ENCODE data around the gene C14orf180.

C14orf180 gene

DNA sequence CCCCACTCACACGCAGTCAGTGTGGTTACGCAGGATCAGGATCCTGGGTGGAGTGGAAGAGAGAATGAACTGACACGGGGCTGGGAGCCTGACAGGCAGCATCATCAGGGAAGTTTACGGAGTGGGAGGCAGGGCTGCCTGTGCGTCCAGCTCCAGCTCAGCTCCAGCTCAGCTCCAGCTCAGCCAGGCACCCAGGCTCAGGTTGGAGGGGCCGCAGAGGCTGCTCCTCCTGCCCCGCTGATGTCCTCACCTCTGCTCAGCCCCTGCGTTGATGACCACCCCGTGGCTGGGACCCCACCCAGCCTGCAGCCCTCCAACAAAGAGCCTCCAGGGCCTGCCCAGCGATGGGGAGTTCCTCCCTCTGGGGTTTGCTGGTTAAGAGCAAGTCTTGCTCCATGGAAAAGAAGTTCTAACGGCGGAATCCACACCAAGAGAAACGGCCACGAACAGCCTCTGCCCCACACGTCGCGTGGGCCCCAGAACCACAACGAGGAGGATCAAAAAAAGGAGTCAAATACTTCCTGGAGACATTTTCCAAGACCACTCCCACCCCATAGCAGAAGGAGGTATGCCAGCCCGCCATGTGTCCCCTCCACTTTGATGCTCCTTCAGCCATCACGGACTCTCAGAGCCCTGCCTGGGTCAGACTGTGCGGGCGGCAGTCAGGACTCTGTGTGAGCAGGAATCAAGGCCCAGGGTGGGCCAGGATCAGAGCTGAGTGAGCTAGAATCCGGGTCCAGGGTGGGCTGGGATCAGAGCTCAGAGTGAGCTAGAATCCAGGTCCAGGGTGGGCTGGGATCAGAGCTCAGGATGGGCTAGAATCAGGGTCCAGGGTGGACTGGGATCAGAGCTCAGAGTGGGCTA is 17.7 kb upstream of the C14orf180 start:
- no peak for DNase-seq

DNA sequence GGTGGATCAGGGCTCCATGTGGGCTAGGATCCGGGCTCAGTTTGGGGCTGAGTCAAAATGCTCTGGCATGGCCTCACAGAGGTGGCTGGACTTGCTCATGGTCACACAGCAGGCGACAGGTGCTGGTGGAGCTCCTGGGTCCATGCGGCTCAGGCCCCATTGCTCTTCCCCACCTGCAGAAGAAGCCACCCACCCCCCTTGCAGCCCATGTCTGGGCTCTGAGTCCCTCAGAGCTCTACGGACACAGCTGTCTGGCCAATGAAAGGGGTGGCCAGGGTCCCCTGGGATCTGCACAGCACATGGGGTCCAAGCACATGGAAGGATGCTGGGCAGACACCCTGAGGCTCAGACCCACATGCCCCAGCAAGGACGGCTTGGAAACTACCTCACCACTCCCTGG is 17.0 kb upstream of the C14orf180 start:
- no peak for DNase-seq

DNA sequence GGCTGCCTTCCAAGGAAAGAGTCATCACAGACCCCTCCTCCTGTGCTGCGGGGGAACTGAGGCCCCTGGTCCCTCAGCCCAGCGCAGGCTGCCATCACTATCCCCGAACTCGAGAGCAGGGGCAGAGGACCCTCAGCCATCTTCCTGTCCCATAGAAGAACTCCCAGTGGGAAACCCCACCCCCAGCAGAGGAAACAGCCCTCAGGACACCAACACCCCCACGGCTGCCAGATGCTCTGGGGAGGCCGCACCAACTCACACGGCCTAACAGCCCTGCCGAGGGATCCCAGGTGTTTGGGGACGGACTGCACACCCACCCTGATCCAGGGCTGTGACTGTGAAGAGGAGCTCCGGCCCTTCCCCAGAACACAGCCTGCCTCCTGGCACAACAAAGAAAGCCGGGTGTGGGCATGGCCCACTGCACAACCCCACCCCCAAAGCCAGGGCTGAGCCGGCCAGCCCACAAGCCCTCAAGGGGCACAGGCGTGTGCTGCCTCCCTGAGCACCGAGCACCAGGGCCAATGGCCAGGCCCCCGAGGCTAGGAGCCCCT is 16.3 kb upstream of the C14orf180 start:
- DNase-seq, result no peak

DNA sequence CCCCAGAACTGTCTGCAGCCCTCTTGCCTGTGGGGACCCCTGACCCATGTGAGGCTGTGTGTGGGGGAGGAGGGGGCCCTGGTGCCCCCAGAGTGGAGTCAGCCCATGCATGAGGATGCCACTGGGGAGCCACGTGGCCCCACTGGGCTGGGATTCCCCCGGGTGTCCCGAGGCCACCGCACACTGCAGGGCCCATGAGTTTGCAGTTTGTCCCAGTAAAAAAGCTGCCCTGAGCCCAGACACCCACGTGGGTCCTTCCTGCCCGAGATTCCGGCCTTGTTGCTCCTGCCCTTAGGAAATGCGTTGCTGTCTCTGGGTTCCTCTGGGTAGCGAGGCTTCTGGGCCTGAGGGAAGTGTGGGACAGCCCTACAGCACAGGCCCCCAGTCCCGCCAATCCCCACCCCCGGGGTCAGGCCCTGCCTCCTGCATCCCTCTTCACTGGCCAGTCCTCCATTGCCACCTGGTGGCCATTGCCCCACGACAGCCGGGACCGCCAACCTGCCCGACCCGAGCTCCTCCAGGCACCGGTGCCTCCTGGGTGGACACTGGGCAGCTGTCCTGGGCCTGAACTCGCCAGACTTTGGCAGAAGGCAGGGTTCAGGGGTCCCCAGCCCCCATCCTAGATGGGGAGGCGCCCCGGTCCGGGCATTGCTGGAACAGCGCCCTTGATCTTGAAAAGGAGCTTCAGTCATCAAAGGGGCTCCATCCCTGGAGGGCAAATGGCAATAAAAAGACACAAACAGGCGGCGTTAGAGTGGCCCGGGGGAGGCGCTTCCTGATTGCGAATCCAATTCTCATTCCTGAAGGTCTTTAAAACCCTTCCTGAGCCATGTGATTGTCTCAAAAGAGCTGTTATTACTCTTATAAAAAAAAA is 15.6 kb upstream of the C14orf180 start:
- DNase-seq, result peak; percentile 63 to 71

DNA sequence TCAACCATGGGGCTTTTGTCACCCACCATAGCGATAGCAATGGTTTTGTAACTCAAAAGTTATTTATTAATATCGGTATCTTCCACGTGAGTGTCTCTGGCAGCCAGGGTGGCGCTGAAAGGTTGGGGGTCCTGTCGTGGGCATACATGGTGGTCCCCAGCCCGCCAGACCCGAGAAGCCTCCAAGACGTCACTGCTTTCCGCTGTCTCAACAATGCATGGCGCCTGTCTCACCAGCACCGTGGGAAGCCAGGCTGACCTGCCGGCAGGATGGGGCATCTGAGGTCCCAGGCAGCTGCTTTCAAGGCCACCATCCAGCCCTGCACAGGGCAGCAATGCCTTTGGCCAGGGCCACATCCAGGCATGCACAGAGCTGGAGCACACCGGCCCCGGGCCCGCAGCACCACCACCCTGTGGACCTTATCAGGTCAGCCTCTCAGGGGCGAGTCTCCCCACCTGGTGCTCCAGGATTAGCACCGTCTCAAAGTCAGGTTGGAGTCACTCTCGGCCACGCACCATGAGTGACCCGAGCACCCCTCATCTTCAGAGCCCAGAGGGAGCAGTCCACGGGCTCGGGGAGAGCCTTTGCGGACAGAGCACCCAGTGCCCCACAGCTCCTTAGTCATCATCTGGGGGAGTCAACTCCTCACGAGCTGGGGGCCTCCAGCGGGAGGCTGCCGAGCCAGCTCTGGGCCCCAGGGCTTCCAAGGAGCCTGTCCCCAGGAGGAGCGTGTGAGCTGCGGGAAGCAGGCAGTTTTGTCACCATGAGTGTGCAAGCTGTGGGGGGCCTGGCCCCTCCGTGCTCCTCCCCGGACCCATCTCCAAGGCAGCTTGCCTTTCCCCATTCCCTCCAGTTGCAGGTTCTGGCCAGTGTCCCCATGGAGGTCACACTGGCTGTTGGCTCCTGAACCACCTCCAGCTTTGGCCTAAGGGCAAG is 14.6 kb upstream of the C14orf180 start:
- no peak for DNase-seq

GRCh38 chr14:104567141-104567956 is 12.2 kb upstream of the C14orf180 start:
- no peak for DNase-seq

DNA sequence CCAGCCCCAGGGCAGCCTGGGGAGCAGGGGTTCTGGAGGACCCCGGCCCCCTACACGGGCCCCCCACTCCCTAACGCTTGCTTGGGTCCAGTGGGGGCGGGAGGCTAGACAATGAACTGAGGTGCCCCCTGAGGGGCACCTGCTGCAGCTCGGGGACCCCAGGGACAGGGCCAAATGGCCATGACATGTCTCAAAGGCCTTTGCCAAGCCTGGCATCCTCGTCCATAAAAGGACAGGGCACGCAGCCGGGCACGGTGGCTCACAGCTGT is 11.7 kb upstream of the C14orf180 start:
- no peak for DNase-seq

DNA sequence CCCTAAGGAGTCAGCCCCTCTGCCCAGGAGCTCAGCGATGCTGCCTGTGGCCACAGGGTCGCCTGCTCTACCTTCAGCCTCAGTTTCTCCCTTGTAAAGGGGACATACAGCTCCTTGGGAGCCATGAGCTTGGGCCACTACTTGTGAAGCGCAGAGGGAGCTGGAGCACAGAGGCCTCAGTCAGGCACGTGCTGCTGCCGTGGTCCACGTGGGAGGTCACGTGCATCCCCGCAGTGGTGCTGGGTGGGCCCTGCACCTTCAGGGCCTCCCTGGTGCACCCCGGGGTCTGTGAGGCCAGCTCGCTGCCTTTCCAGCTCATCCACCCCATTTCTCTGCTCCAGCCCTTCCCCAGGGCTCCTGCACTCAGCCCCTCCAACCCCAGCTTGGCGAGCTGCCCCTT is 10.9 kb upstream of the C14orf180 start:
- DNase-seq, result no peak

DNA sequence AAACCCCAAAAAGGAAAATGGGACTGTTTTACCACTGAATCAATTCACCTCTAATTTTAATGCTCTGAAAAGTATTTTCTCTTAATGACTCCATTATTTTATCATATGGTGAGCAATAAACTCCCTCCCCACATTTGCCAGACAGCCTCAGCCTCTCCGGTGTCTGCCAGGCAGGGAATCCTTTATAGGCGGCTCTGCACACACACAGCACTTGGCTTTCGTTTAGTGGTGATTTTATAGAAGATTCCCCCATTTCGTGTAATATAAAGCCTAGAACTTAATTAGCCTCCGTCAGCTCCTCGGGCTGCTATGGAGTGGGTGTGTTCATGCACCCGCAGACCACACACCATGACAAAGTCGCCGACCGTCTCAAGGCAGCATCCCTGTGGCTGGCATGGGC is 10.1 kb upstream of the C14orf180 start:
- no peak for DNase-seq

- no peak for DNase-seq
Measured at GRCh38 chr14:104571246-104571645, 8.3 kb upstream of the C14orf180 start.

DNA sequence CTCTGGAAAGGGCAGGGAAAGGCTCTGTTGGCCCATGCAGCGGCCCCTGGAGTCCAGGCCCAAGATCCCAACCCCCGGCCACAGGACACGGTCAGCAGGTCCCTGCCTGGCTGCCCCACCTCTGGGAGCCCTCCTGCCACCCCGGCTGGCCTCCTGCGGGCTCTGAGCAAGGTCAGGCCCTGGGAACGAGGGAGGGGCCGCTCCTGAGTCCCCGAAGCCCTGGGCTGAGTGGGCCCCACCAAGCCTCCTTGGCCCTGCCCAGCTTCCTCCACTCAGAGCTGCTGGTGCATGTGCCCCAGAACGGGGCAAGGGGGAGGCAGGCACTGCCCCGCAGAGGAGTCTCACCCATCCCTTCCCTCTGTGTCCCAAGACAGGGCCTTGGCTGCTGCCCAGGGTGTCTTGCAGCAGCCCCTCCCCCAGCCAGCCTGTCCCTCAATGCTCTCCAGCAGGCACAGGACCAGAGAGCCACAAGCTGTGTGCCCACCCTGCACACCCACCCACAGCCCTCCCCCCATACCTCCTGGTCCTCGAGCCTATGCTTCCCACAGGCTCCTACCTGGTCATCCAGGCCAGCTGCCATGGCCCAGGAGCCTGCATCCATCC is 7.4 kb upstream of the C14orf180 start:
- no peak for DNase-seq

- DNase-seq, result no peak
Measured at GRCh38 chr14:104572668-104573067, 6.9 kb upstream of the C14orf180 start.

DNA sequence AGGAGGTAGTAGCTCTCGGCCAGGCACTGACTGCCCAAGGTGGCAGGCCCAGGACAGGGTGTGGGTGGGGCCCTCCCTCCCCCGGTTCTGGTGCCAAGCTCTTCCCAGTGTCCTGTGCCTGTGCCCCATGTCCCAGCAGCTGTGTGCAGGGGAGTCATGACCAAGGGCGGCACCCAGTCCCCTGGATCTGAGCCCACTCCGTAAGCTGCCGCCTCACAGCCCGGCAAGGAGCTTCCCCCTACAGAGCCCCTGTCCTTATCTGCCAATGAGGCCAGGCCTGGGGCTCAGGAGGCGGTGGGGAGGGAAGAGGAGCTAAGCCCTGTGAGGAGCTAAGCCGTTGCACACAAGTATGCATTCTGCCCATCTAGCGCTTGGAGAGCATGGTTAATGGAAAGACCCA is 5.6 kb upstream of the C14orf180 start:
- no peak for DNase-seq

DNA sequence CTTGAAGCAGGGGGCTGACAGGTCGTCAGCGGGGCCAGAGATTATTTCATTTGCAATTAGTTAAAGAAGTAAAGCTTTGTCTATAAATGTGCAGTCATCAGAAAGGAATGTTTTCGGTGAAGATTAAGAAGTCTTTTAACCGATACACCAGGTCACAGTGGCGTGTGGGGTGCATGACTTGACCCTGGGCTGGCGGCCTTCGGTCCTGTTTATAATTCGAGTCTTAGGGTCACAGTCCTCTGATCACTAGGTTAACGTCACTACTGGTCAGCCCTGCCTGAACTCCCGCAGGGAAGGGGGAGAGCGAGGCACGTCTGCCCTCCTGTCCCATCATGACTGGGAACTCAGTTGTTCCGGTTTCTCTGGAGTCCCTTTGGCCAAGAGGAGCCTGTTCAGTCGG is 5.0 kb upstream of the C14orf180 start:
- DNase-seq, result no peak

DNA sequence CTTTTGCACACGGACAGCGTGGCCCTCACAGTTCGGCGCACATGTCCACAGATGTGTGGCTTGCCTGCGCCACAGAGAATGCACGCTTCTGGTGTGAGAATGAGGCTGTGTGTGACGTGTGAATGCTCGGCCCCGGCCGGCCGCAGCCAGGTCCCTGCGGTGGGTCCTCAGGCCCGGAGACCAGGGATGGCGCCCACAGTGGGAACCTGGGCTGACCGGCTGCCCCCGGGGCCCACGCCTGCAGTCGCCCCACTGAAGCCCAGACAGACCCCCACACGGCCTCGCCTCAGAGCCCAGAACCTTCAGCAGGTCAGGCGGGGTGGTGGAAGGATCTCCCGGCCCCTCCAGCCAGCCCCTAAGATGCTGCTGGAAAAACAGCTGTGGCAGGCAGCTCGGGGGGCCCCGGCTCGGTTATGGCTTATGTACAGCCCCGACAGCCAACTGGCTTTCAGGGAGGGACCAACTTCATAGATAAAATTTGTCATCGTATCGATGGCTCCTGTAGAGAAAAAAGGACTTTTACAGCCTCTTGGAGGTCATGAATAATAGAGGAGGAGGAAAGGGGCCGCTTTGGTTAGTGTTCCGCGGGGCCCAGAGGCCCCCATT is 4.5 kb upstream of the C14orf180 start:
- DNase-seq, result no peak

GRCh38 chr14:104576232-104576969 is 3.2 kb upstream of the C14orf180 start:
- DNase-seq, result no peak

- DNase-seq, result no peak
Measured at GRCh38 chr14:104576970-104577332, 2.6 kb upstream of the C14orf180 start.

DNA sequence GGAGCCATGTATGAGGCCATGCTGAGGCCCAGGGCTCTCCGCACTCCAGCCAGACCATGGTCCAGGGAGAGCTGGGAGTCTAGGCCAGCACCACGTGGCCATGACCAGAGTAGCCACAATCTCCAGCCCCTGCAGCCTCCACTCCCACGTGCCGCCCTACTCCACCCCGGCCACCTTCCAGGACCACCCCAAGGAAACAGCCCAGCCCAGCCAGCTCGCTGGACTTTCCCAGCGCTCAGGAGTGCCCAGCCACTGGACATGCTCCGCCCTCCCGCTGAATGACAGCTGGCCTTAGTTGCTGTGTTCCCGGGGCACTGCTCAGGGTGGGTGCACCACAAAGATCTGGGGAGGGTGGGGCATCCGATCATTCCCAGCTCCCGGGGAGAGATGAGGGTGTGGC is 2.1 kb upstream of the C14orf180 start:
- DNase-seq, result no peak

DNA sequence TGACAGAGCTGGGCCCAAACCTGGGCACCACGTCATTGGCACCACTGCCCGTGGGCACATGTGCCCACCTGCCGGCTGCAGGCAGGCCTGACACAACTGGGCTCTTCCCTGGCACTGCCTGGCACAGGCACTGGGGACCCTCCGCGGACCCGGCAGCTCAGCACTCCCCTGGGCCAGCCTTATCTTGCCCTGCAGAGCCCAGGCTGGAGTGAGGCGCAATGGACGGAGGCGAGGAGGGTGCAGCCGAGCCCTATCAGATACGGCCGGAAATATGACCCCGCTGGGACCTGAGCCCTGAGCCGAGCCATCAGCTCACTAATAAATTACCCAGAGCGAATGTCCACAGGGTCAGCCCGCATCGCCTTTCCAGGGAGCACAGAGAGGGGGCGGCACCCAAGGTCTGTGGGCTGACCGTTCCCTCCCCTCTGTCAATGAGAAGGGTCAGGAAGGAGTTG is 1.7 kb upstream of the C14orf180 start:
- DNase-seq, result no peak

DNA sequence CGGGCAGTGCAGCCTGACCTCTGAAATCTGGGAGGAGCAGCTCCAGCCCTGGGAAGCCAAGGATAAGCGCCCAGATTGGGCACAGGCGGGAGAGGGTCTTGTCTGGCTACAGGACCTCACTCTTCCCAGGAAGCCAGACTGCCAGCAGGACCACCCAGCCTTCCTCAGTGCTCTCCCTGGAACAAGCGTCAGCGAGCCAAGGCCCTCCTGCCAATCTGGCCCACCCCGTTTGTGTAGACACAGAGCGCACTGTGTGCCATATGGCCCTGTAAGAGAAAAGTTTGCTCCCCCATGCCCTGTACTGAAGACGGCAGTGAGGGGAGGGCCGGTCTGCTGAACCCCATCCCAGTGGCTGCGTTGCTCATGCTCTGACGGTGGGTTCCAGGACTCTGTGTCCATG is 1.2 kb upstream of the C14orf180 start:
- no peak for DNase-seq

Measured in activated CD4-positive, alpha-beta T cell treated with anti-CD3 and anti-CD28 coated beads, Interleukin-2, amount 50 U/mL, for 4 hours (primary cell).